Measurements from ENCODE around the gene MEGF9. TPM values are rescaled to one million over a fixed set of nuclear protein-coding genes. Genes with fewer than 3 reads are reported as not detected.

The MEGF9 gene
- total RNA-seq, 3 donors from 2014 or later = 6.3 to 16.7 (median 9.3) TPM

- intact Hi-C loops (cut with DNase I, micrococcal nuclease) = no loop called here
- DNase-seq = no peak
- H3K36me3 ChIP-seq (ENCODE audit: low read depth) = no peaks in the 10 kb centered on the region
- no peak for TF ChIP-seq CTCF (IDR thresholded peaks at IDR 0.05)
- H3K9me3 ChIP-seq = peaks cover 3% of the 10 kb centered on the region
- H3K4me1 ChIP-seq (ENCODE audit: low read depth) = no peaks in the 10 kb centered on the region
- H3K4me3 ChIP-seq = no peak overlapping the region
- ATAC-seq = no peak
These were observed 45.9 kb downstream of the MEGF9 start for GRCh38 chr9:120668399-120668798.

- H3K36me3 ChIP-seq (ENCODE audit: low read depth) = no peaks in the 10 kb centered on the region
- H3K4me1 ChIP-seq (ENCODE audit: low read depth) = no peaks in the 10 kb centered on the region
- ATAC-seq = no peak
- H3K4me3 ChIP-seq = no peak overlapping the region
- no peak for DNase-seq
- intact Hi-C loops (cut with DNase I, micrococcal nuclease) = no loop called here
- no peak for TF ChIP-seq CTCF (IDR thresholded peaks at IDR 0.05)
- peaks cover 3% of the 10 kb centered on the region for H3K9me3 ChIP-seq
These were observed 50.3 kb downstream of the MEGF9 start for GRCh38 chr9:120663950-120664349.

GRCh38 chr9:120663380-120663779, 50.9 kb downstream of the MEGF9 start:
- DNase-seq = no peak

GRCh38 chr9:120662513-120662912, 51.8 kb downstream of the MEGF9 start:
- DNase-seq (no peak), ATAC-seq (no peak)
- H3K9me3 ChIP-seq = peaks cover 3% of the 10 kb centered on the region
- intact Hi-C loops (cut with DNase I, micrococcal nuclease) = no loop called here
- no peaks in the 10 kb centered on the region for H3K36me3 ChIP-seq (ENCODE audit: low read depth)
- H3K4me3 ChIP-seq = no peak overlapping the region
- no peak for TF ChIP-seq CTCF (IDR thresholded peaks at IDR 0.05)
- H3K4me1 ChIP-seq (ENCODE audit: low read depth) = no peaks in the 10 kb centered on the region

More at GRCh38 chr9:120663380-120663779, 50.9 kb downstream of the MEGF9 start:
- Histone ChIP-seq H3K4me3 (no peak overlapping the region), H3K36me3 (ENCODE audit: low read depth) (no peaks in the 10 kb centered on the region), H3K4me1 (ENCODE audit: low read depth) (no peaks in the 10 kb centered on the region), H3K9me3 (peaks cover 3% of the 10 kb centered on the region)
- no peak for TF ChIP-seq CTCF (IDR thresholded peaks at IDR 0.05)
- intact Hi-C loops (cut with DNase I, micrococcal nuclease) = no loop called here
- ATAC-seq = no peak

- DNase-seq = no peak
- Histone ChIP-seq H3K9me3 (no peaks in the 10 kb centered on the region), H3K4me1 (ENCODE audit: low read depth) (no peaks in the 10 kb centered on the region), H3K36me3 (ENCODE audit: low read depth) (no peaks in the 10 kb centered on the region), H3K4me3 (no peak overlapping the region)
- intact Hi-C loops (cut with DNase I, micrococcal nuclease) = no loop called here
- no peak for TF ChIP-seq CTCF (IDR thresholded peaks at IDR 0.05)
- ATAC-seq = no peak
These were observed 54.6 kb downstream of the MEGF9 start for GRCh38 chr9:120659676-120660075.

- intact Hi-C loops (cut with DNase I, micrococcal nuclease) = no loop called here
- Histone ChIP-seq H3K36me3 (ENCODE audit: low read depth) (no peaks in the 10 kb centered on the region), H3K4me1 (ENCODE audit: low read depth) (no peaks in the 10 kb centered on the region), H3K9me3 (no peaks in the 10 kb centered on the region), H3K4me3 (no peak overlapping the region)
- ATAC-seq (no peak), DNase-seq (no peak)
- no peak for TF ChIP-seq CTCF (IDR thresholded peaks at IDR 0.05)
These were observed 55.1 kb downstream of the MEGF9 start for GRCh38 chr9:120659209-120659608.
